WTC11 (cell line): ENCODE results near the gene COMTD1. TPM values are rescaled to one million over a fixed set of nuclear protein-coding genes. Genes with fewer than 3 reads are reported as not detected.

Experiments
- ATAC-seq: fragments of 200-7000 bp; cut with Tn5 transposase; 2 replicates; pipeline ENCODE4 v1.10.0; 2021; ENCODE audit warnings: mild to moderate bottlenecking, moderate library complexity
- CTCF ChIA-PET: fragments of 300-600 bp; sonication (Branson Sonifier 250); formaldehyde crosslinking; loops from one replicate; lab custom pipeline; 2021; ENCODE audit warnings: antibody characterized with exemption; lab: Charles Lee
- POLR2A ChIA-PET: fragments of 350-600 bp; sonication (Branson Sonifier 250); formaldehyde crosslinking; loops from one replicate; lab custom pipeline; 2021; ENCODE audit warnings: antibody characterized with exemption; lab: Charles Lee
- DNase-seq: peaks from one replicate; pipeline ENCODE4 v3.0.0; 2021; ENCODE audit warnings: low spot score
- H3K27ac Mint-ChIP-seq: 2 replicates; pipeline ENCODE4 v1.8.0; 2021; ENCODE audit warnings: mixed read lengths
- H3K27me3 Mint-ChIP-seq: 2 replicates; pipeline ENCODE4 v1.8.0; 2021; ENCODE audit warnings: low read depth, mild to moderate bottlenecking, moderate library complexity, mixed read lengths
- H3K36me3 Mint-ChIP-seq: 2 replicates; pipeline ENCODE4 v1.8.0; 2021; ENCODE audit warnings: mixed read lengths
- H3K4me1 Mint-ChIP-seq: 2 replicates; pipeline ENCODE4 v1.8.0; 2022; ENCODE audit warnings: mixed read lengths
- H3K4me3 Mint-ChIP-seq: 2 replicates; pipeline ENCODE4 v1.8.0; 2021; ENCODE audit warnings: mild to moderate bottlenecking, moderate library complexity, mixed read lengths
- H3K9me3 Mint-ChIP-seq: 2 replicates; pipeline ENCODE4 v1.8.0; 2021; ENCODE audit warnings: mixed read lengths
- GTF2I ChIP-seq: fragments of 250-450 bp; sonication (Bioruptor Pico); conservative IDR thresholded peaks from 2 replicates; pipeline ENCODE4 v1.4.0; 2021; ENCODE audit warnings: mild to moderate bottlenecking
- HMGA2 ChIP-seq: fragments of 250-450 bp; sonication (Bioruptor Pico); IDR thresholded peaks from 2 replicates; pipeline ENCODE4 v1.4.0; 2021; ENCODE audit warnings: mild to moderate bottlenecking, moderate library complexity
- JUN ChIP-seq: sonication (generic); formaldehyde crosslinking; IDR thresholded peaks from 2 replicates; pipeline ENCODE4 v1.8.0; 2023; ENCODE audit warnings: mild to moderate bottlenecking, missing genetic modification reagents
- TEAD4 ChIP-seq: sonication (generic); formaldehyde crosslinking; IDR thresholded peaks from 2 replicates; pipeline ENCODE4 v1.8.0; 2022; ENCODE audit warnings: mild to moderate bottlenecking, missing genetic modification reagents
- ZBTB21 ChIP-seq: sonication (generic); formaldehyde crosslinking; IDR thresholded peaks from 2 replicates; pipeline ENCODE4 v1.8.1; 2023; ENCODE audit warnings: mild to moderate bottlenecking, missing genetic modification reagents, borderline replicate concordance
- ZNF232 ChIP-seq: sonication (generic); formaldehyde crosslinking; IDR thresholded peaks from 2 replicates; pipeline ENCODE4 v1.8.0; 2022; ENCODE audit warnings: mild to moderate bottlenecking, missing genetic modification reagents
- ZNF263 ChIP-seq: sonication (generic); formaldehyde crosslinking; IDR thresholded peaks from 2 replicates; pipeline ENCODE4 v1.8.1; 2022; ENCODE audit warnings: low read depth, mild to moderate bottlenecking, moderate library complexity, missing genetic modification reagents
- total RNA-seq: library from RNA; stranded (reverse); gene quantifications from 3 replicates; pipeline ENCODE4 v1.2.3, GENCODE V29; 2021
- TF ChIP-seq, protein P1 (sequence below): sonication (generic); formaldehyde crosslinking; IDR thresholded peaks from 2 replicates; pipeline ENCODE4 v1.8.1; 2022; ENCODE audit warnings: missing genetic modification reagents, borderline replicate concordance
- TF ChIP-seq, protein P2 (sequence below): sonication (generic); formaldehyde crosslinking; IDR thresholded peaks from 2 replicates; pipeline ENCODE4 v1.8.1; 2023; ENCODE audit warnings: mild to moderate bottlenecking, moderate library complexity, missing genetic modification reagents
- TF ChIP-seq, protein P3 (sequence below): fragments of 200-600 bp; IDR thresholded peaks from 2 replicates; pipeline ENCODE4 v1.8.0; 2022; ENCODE audit warnings: antibody characterized with exemption
- TF ChIP-seq, protein P4 (sequence below): sonication (generic); formaldehyde crosslinking; IDR thresholded peaks from 2 replicates; pipeline ENCODE4 v1.8.0; 2022; ENCODE audit warnings: mild to moderate bottlenecking, missing genetic modification reagents
- TF ChIP-seq, protein P5 (sequence below): fragments of 250-450 bp; sonication (Bioruptor Pico); IDR thresholded peaks from 2 replicates; pipeline ENCODE4 v1.9.0; 2021; ENCODE audit warnings: moderate library complexity, mild to moderate bottlenecking, inconsistent platforms, borderline replicate concordance
- TF ChIP-seq, protein P6 (sequence below): sonication (generic); formaldehyde crosslinking; IDR thresholded peaks from 2 replicates; pipeline ENCODE4 v1.8.1; 2023; ENCODE audit warnings: mild to moderate bottlenecking, missing genetic modification reagents, borderline replicate concordance
- TF ChIP-seq, protein P7 (sequence below): sonication (generic); formaldehyde crosslinking; IDR thresholded peaks from 2 replicates; pipeline ENCODE4 v1.8.0; 2022; ENCODE audit warnings: missing genetic modification reagents
- TF ChIP-seq, protein P8 (sequence below): sonication (generic); formaldehyde crosslinking; IDR thresholded peaks from 2 replicates; pipeline ENCODE4 v1.8.0; 2023; ENCODE audit warnings: missing genetic modification reagents
- TF ChIP-seq, protein P9 (sequence below): sonication (generic); formaldehyde crosslinking; IDR thresholded peaks from 2 replicates; pipeline ENCODE4 v1.8.0; 2023; ENCODE audit warnings: mild to moderate bottlenecking, missing genetic modification reagents

The COMTD1 gene
- total RNA-seq, 1 experiment from 2014 or later = 47.8 TPM

DNA sequence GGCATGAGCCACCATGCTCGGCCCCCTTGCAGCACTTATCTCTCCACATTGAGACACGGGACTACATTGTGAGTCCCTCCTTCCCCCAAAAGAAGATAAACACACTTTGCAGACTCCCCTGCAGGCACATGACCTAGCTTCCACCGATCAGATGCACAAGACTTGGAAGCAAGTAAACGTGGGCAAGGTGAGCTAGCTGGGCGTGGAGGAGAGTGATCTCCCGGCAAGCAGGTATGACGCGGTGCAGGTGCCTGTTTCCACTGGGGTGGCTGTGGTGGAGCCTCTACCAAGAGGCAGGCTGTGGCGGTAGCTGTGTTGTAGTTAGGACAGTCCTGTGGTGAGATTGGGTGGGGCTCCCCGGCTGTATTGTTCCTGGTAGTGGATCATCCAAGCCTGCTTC is 7.7 kb upstream of the COMTD1 start (continued):
- TF ChIP-seq, protein P1, sequence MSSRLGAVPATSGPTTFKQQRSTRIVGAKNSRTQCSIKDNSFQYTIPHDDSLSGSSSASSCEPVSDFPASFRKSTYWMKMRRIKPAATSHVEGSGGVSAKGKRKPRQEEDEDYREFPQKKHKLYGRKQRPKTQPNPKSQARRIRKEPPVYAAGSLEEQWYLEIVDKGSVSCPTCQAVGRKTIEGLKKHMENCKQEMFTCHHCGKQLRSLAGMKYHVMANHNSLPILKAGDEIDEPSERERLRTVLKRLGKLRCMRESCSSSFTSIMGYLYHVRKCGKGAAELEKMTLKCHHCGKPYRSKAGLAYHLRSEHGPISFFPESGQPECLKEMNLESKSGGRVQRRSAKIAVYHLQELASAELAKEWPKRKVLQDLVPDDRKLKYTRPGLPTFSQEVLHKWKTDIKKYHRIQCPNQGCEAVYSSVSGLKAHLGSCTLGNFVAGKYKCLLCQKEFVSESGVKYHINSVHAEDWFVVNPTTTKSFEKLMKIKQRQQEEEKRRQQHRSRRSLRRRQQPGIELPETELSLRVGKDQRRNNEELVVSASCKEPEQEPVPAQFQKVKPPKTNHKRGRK (CRISPR knock-in tag) = no peak
- TF ChIP-seq JUN (no peak), ZNF263 (CRISPR knock-in tag) (no peak), GTF2I (no peak), ZNF232 (CRISPR knock-in tag) (no peak), HMGA2 (CRISPR knock-in tag) (no peak)
- TF ChIP-seq, protein P2, sequence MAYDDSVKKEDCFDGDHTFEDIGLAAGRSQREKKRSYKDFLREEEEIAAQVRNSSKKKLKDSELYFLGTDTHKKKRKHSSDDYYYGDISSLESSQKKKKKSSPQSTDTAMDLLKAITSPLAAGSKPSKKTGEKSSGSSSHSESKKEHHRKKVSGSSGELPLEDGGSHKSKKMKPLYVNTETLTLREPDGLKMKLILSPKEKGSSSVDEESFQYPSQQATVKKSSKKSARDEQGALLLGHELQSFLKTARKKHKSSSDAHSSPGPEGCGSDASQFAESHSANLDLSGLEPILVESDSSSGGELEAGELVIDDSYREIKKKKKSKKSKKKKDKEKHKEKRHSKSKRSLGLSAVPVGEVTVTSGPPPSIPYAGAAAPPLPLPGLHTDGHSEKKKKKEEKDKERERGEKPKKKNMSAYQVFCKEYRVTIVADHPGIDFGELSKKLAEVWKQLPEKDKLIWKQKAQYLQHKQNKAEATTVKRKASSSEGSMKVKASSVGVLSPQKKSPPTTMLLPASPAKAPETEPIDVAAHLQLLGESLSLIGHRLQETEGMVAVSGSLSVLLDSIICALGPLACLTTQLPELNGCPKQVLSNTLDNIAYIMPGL = no peak
- TF ChIP-seq, protein P3, sequence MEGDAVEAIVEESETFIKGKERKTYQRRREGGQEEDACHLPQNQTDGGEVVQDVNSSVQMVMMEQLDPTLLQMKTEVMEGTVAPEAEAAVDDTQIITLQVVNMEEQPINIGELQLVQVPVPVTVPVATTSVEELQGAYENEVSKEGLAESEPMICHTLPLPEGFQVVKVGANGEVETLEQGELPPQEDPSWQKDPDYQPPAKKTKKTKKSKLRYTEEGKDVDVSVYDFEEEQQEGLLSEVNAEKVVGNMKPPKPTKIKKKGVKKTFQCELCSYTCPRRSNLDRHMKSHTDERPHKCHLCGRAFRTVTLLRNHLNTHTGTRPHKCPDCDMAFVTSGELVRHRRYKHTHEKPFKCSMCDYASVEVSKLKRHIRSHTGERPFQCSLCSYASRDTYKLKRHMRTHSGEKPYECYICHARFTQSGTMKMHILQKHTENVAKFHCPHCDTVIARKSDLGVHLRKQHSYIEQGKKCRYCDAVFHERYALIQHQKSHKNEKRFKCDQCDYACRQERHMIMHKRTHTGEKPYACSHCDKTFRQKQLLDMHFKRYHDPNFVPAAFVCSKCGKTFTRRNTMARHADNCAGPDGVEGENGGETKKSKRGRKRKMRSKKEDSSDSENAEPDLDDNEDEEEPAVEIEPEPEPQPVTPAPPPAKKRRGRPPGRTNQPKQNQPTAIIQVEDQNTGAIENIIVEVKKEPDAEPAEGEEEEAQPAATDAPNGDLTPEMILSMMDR = no peak
- TF ChIP-seq, protein P4, sequence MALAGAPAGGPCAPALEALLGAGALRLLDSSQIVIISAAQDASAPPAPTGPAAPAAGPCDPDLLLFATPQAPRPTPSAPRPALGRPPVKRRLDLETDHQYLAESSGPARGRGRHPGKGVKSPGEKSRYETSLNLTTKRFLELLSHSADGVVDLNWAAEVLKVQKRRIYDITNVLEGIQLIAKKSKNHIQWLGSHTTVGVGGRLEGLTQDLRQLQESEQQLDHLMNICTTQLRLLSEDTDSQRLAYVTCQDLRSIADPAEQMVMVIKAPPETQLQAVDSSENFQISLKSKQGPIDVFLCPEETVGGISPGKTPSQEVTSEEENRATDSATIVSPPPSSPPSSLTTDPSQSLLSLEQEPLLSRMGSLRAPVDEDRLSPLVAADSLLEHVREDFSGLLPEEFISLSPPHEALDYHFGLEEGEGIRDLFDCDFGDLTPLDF (CRISPR knock-in tag) = no peak
- TF ChIP-seq, protein P5, sequence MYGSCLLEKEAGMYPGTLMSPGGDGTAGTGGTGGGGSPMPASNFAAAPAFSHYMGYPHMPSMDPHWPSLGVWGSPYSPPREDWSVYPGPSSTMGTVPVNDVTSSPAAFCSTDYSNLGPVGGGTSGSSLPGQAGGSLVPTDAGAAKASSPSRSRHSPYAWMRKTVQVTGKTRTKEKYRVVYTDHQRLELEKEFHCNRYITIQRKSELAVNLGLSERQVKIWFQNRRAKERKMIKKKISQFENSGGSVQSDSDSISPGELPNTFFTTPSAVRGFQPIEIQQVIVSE (CRISPR knock-in tag) = no peak

DNA sequence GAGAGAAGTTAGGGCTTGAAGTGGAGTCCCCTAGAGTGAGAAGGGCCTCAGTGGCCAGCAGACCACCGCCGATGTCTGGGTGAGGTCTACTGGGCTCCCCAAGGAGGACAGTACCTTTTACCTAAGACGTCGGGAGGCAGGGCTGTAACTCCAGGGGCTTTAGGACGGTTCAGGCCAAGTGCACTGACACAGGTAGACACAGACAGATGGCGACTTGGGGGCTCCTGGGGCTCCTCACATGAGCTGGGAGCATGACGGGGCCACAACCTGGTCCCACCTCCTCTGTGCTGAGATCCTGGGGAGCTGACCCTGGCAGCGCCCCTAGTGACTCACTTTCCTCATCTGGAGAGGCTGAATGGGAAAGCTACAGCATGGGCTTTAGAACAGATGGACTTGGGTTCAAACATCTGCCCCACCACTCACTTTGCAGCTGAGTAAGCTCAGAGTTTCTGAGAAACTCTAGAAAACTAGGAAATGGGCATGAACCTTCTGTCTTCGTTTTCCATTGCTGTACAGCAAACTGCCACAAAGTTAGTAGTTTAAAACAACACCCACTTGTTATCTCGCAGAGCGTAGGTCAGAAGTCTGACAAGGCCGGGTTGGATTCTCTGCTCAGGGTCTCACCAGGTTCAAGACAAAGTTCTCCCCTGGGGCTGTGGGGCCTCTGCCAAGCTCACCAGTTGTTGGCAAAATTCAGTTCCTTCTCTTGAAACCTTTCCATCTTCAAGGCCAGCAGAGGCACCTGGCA is 4.7 kb upstream of the COMTD1 start:
- POLR2A ChIA-PET = interaction anchor here (1.1 kb wide), 1 partner anchor 52 kb away, joined by 3 read pairs; no protein-coding TSS in a partner anchor
- TF ChIP-seq TEAD4 (CRISPR knock-in tag) = no peak
- TF ChIP-seq, protein P6, sequence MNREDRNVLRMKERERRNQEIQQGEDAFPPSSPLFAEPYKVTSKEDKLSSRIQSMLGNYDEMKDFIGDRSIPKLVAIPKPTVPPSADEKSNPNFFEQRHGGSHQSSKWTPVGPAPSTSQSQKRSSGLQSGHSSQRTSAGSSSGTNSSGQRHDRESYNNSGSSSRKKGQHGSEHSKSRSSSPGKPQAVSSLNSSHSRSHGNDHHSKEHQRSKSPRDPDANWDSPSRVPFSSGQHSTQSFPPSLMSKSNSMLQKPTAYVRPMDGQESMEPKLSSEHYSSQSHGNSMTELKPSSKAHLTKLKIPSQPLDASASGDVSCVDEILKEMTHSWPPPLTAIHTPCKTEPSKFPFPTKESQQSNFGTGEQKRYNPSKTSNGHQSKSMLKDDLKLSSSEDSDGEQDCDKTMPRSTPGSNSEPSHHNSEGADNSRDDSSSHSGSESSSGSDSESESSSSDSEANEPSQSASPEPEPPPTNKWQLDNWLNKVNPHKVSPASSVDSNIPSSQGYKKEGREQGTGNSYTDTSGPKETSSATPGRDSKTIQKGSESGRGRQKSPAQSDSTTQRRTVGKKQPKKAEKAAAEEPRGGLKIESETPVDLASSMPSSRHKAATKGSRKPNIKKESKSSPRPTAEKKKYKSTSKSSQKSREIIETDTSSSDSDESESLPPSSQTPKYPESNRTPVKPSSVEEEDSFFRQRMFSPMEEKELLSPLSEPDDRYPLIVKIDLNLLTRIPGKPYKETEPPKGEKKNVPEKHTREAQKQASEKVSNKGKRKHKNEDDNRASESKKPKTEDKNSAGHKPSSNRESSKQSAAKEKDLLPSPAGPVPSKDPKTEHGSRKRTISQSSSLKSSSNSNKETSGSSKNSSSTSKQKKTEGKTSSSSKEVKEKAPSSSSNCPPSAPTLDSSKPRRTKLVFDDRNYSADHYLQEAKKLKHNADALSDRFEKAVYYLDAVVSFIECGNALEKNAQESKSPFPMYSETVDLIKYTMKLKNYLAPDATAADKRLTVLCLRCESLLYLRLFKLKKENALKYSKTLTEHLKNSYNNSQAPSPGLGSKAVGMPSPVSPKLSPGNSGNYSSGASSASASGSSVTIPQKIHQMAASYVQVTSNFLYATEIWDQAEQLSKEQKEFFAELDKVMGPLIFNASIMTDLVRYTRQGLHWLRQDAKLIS = no peak
- TF ChIP-seq ZBTB21 (CRISPR knock-in tag) = no peak
- TF ChIP-seq, protein P7, sequence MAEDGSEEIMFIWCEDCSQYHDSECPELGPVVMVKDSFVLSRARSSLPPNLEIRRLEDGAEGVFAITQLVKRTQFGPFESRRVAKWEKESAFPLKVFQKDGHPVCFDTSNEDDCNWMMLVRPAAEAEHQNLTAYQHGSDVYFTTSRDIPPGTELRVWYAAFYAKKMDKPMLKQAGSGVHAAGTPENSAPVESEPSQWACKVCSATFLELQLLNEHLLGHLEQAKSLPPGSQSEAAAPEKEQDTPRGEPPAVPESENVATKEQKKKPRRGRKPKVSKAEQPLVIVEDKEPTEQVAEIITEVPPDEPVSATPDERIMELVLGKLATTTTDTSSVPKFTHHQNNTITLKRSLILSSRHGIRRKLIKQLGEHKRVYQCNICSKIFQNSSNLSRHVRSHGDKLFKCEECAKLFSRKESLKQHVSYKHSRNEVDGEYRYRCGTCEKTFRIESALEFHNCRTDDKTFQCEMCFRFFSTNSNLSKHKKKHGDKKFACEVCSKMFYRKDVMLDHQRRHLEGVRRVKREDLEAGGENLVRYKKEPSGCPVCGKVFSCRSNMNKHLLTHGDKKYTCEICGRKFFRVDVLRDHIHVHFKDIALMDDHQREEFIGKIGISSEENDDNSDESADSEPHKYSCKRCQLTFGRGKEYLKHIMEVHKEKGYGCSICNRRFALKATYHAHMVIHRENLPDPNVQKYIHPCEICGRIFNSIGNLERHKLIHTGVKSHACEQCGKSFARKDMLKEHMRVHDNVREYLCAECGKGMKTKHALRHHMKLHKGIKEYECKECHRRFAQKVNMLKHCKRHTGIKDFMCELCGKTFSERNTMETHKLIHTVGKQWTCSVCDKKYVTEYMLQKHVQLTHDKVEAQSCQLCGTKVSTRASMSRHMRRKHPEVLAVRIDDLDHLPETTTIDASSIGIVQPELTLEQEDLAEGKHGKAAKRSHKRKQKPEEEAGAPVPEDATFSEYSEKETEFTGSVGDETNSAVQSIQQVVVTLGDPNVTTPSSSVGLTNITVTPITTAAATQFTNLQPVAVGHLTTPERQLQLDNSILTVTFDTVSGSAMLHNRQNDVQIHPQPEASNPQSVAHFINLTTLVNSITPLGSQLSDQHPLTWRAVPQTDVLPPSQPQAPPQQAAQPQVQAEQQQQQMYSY (CRISPR knock-in tag) = no peak
- TF ChIP-seq, protein P8, sequence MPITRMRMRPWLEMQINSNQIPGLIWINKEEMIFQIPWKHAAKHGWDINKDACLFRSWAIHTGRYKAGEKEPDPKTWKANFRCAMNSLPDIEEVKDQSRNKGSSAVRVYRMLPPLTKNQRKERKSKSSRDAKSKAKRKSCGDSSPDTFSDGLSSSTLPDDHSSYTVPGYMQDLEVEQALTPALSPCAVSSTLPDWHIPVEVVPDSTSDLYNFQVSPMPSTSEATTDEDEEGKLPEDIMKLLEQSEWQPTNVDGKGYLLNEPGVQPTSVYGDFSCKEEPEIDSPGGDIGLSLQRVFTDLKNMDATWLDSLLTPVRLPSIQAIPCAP = no peak
- TF ChIP-seq, protein P9, sequence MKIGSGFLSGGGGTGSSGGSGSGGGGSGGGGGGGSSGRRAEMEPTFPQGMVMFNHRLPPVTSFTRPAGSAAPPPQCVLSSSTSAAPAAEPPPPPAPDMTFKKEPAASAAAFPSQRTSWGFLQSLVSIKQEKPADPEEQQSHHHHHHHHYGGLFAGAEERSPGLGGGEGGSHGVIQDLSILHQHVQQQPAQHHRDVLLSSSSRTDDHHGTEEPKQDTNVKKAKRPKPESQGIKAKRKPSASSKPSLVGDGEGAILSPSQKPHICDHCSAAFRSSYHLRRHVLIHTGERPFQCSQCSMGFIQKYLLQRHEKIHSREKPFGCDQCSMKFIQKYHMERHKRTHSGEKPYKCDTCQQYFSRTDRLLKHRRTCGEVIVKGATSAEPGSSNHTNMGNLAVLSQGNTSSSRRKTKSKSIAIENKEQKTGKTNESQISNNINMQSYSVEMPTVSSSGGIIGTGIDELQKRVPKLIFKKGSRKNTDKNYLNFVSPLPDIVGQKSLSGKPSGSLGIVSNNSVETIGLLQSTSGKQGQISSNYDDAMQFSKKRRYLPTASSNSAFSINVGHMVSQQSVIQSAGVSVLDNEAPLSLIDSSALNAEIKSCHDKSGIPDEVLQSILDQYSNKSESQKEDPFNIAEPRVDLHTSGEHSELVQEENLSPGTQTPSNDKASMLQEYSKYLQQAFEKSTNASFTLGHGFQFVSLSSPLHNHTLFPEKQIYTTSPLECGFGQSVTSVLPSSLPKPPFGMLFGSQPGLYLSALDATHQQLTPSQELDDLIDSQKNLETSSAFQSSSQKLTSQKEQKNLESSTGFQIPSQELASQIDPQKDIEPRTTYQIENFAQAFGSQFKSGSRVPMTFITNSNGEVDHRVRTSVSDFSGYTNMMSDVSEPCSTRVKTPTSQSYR (CRISPR knock-in tag) = no peak

More for the DNA sequence above, 4.7 kb upstream of the COMTD1 start:
- no peaks in the 10 kb centered on the region for H3K9me3 Mint-ChIP-seq
- H3K36me3 Mint-ChIP-seq = no peaks in the 10 kb centered on the region
- no peak for ATAC-seq
- no peak overlapping the region for H3K27ac Mint-ChIP-seq
- CTCF ChIA-PET = interaction anchor here (1.1 kb wide), 1 partner anchor 102 kb away, joined by 3 read pairs; no protein-coding TSS in a partner anchor
- DNase-seq = no peak
- no peaks in the 10 kb centered on the region; the same call in 1 of the 2 replicates for H3K27me3 Mint-ChIP-seq
- H3K4me1 Mint-ChIP-seq = peaks cover 7% of the 10 kb centered on the region
- H3K4me3 Mint-ChIP-seq = no peak overlapping the region
